ENCODE results near the gene RAB14.

RAB14 gene

GRCh38 chr9:121144482-121144881 is 57.2 kb downstream of the RAB14 start:
- H3K27ac ChIP-seq = no peak overlapping the region
- DNase-seq (ENCODE audit: low spot score) = no peak
- POLR2A ChIA-PET (ENCODE audit: low non-redundant PET) = no interaction called here
- no peak for TF ChIP-seq CTCF (conservative IDR thresholded peaks at IDR 0.05; ENCODE audit: low read depth)
- CTCF ChIA-PET = no interaction called here

GRCh38 chr9:121143771-121144170 is 57.9 kb downstream of the RAB14 start:
- CTCF ChIA-PET = interaction anchor here (0.6 kb wide), 1 partner anchor 81 kb away, joined by 4 read pairs; no protein-coding TSS in a partner anchor
- TF ChIP-seq CTCF (conservative IDR thresholded peaks at IDR 0.05; ENCODE audit: low read depth) = no peak
- no peak for DNase-seq (ENCODE audit: low spot score)
- no peak overlapping the region for H3K27ac ChIP-seq
- POLR2A ChIA-PET (ENCODE audit: low non-redundant PET) = no interaction called here

- POLR2A ChIA-PET (ENCODE audit: low non-redundant PET) = no interaction called here
- CTCF ChIA-PET = no interaction called here
- no peak for TF ChIP-seq CTCF (conservative IDR thresholded peaks at IDR 0.05; ENCODE audit: low read depth)
- H3K27ac ChIP-seq = no peak overlapping the region
- no peak for DNase-seq (ENCODE audit: low spot score)
Measured at GRCh38 chr9:121141706-121142105, 60.0 kb downstream of the RAB14 start.

- DNase-seq (ENCODE audit: low spot score) = no peak
- ChIA-PET CTCF (no interaction called here), POLR2A (ENCODE audit: low non-redundant PET) (no interaction called here)
- no peak overlapping the region for H3K27ac ChIP-seq
- TF ChIP-seq CTCF (conservative IDR thresholded peaks at IDR 0.05; ENCODE audit: low read depth) = no peak
Measured at GRCh38 chr9:121141306-121141705, 60.4 kb downstream of the RAB14 start.

- ChIA-PET CTCF (interaction anchor here (0.6 to 1.2 kb wide), 2 partner anchors 14 to 269 kb away, joined by 3 to 5 read pairs; no protein-coding TSS in a partner anchor), POLR2A (ENCODE audit: low non-redundant PET) (no interaction called here)
- H3K27ac ChIP-seq = no peak overlapping the region
- DNase-seq (ENCODE audit: low spot score) = no peak
- TF ChIP-seq CTCF (conservative IDR thresholded peaks at IDR 0.05; ENCODE audit: low read depth) = no peak
Measured at GRCh38 chr9:121140162-121140561, 61.5 kb downstream of the RAB14 start.

- ChIA-PET POLR2A (ENCODE audit: low non-redundant PET) (no interaction called here), CTCF (interaction anchor here (1.2 kb wide), 1 partner anchor 13 kb away, joined by 5 read pairs; no protein-coding TSS in a partner anchor)
- no peak for TF ChIP-seq CTCF (conservative IDR thresholded peaks at IDR 0.05; ENCODE audit: low read depth)
- H3K27ac ChIP-seq = no peak overlapping the region
- no peak for DNase-seq (ENCODE audit: low spot score)
Measured at GRCh38 chr9:121138973-121139372, 62.7 kb downstream of the RAB14 start.

GRCh38 chr9:121138561-121138960 is 63.1 kb downstream of the RAB14 start:
- POLR2A ChIA-PET (ENCODE audit: low non-redundant PET) = no interaction called here
- peak; percentile 81 for DNase-seq (ENCODE audit: low spot score)
- no peak for TF ChIP-seq CTCF (conservative IDR thresholded peaks at IDR 0.05; ENCODE audit: low read depth)
- no peak overlapping the region for H3K27ac ChIP-seq
- CTCF ChIA-PET = interaction anchor here (1.2 kb wide), 1 partner anchor 13 kb away, joined by 5 read pairs; no protein-coding TSS in a partner anchor
